C4-2B (cell line): ENCODE measurements around the gene TSEN15.

Experiments
- CTCF ChIP-seq: fragments of 450-650 bp; conservative IDR thresholded peaks from 2 replicates; pipeline ENCODE4 v1.5.1; 2017; ENCODE audit warnings: mild to moderate bottlenecking
- ZFX ChIP-seq: fragments of 450-650 bp; IDR thresholded peaks from 2 replicates; pipeline ENCODE4 v1.6.1; 2017

GRCh38 chr1:184036517-184036949, 15.0 kb upstream of the TSEN15 start:
- no peak for TF ChIP-seq CTCF
- TF ChIP-seq ZFX = no peak
